Lung (tissue), 12 donors: ENCODE results near the gene BMERB1. TPM values are rescaled to one million over a fixed set of nuclear protein-coding genes. Genes with fewer than 3 reads are reported as not detected.
"Not testable (repeated sequence)": the region's sequence is repeated elsewhere in the genome, so short reads cannot be mapped to it uniquely, and the experiment has no call there.

ENCODE experiments used
- ATAC-seq: fragments of 200-7000 bp; cut with Tn5 transposase; one replicate; pipeline ENCODE4 v1.9.1; 2020; ENCODE audit warnings: moderate number of reproducible peaks; ENCODE audit not compliant: insufficient read depth, low FRiP score
- DNase-seq, 3 donors: peaks; one replicate each; pipeline ENCODE4 v3.0.0-alpha.2; 2013 to 2017
- H3K27ac ChIP-seq, 2 donors: one replicate each; pipeline ENCODE4 v1.5.1; 2013; ENCODE audit warnings: mild to moderate bottlenecking in 2 of 2, moderate library complexity in 2 of 2, control low read depth in 1 of 2, inconsistent platforms in 1 of 2, low read depth in 1 of 2, low read length in 1 of 2
- H3K27me3 ChIP-seq, 3 donors: one replicate each; pipeline ENCODE4 v1.5.1; 2013; ENCODE audit warnings: low read length in 2 of 3; ENCODE audit not compliant: control insufficient read depth in 3 of 3, insufficient read depth in 3 of 3
- H3K36me3 ChIP-seq, 4 donors: one replicate each; pipeline ENCODE4 v1.5.1; 2013; ENCODE audit warnings: low read length in 4 of 4, mild to moderate bottlenecking in 1 of 4, moderate library complexity in 1 of 4; ENCODE audit not compliant: control insufficient read depth in 4 of 4, insufficient read depth in 4 of 4
- H3K4me1 ChIP-seq, 5 donors: one replicate each; pipeline ENCODE4 v1.5.1; 2013; ENCODE audit warnings: low read length in 5 of 5, mild to moderate bottlenecking in 2 of 5, moderate library complexity in 1 of 5; ENCODE audit not compliant: control insufficient read depth in 5 of 5, insufficient read depth in 5 of 5
- H3K4me3 ChIP-seq: one replicate; pipeline ENCODE4 v1.5.1; 2013; ENCODE audit warnings: mild to moderate bottlenecking, control low read depth, moderate library complexity
- H3K9ac ChIP-seq, 2 donors: one replicate each; pipeline ENCODE4 v1.5.1; 2013; ENCODE audit warnings: low read length in 2 of 2, control low read depth in 1 of 2; ENCODE audit not compliant: insufficient read depth in 1 of 2
- H3K9me3 ChIP-seq, 4 donors: one replicate each; pipeline ENCODE4 v1.5.1; 2013; ENCODE audit warnings: low read length in 3 of 4, mild to moderate bottlenecking in 1 of 4, moderate library complexity in 1 of 4; ENCODE audit not compliant: control insufficient read depth in 4 of 4, insufficient read depth in 3 of 4
- CTCF ChIP-seq: IDR thresholded peaks from 2 replicates; pipeline ENCODE4 v1.5.1; 2012; ENCODE audit warnings: mild to moderate bottlenecking; ENCODE audit errors: control extremely low read depth, extremely low read depth
- whole genome bisulfite sequencing, 2 donors: extraction: QIAGEN DNeasy Blood & Tissue Kit; methylation state at CpG; one replicate each; pipeline ENCODE4 v1.1.7; 2013; 5-methylcytosine and 5-hydroxymethylcytosine counted together
- polyA plus RNA-seq, 2 donors: library from polyadenylated mRNA; stranded (reverse); fragments of 200-250 nt; gene quantifications; one replicate each; pipeline ENCODE4 v1.2.1, GENCODE V29; 2013
- total RNA-seq, 2 donors: library from RNA; depleted of rRNA in 1 of 2; stranded (reverse); fragments of >200 nt in 1 of 2; gene quantifications; one replicate each; pipeline ENCODE4 v1.2.1, GENCODE V29; 2014 to 2021
- donor health status: control.
- donor health status: control.
- donor health status: Bipolar disorder and iron deficiency.
- donor health status: healthy.
- donor health status: DM: yes; HTN: yes; CAD: no.

Gene BMERB1
- total and polyA plus RNA-seq, 4 donors = 5.6 to 17.5 (median 7.9) TPM

- no peak for TF ChIP-seq CTCF
- Histone ChIP-seq H3K4me1 (no peaks in the 10 kb centered on the region), H3K27me3 (no peaks in the 10 kb centered on the region), H3K4me3 (no peak overlapping the region), H3K36me3 (no peaks in the 10 kb centered on the region), H3K9ac (no peak overlapping the region), H3K9me3 (no peaks in the 10 kb centered on the region), H3K27ac (no peak overlapping the region)
- 95 to 99% methylated on average over 3 of the region's 3 CpGs for WGBS, 2 donors
- ATAC-seq (no peak), DNase-seq (no peak)
Measured at GRCh38 chr16:15401972-15402371, 32.4 kb upstream of the BMERB1 start.

- H3K4me3 ChIP-seq = no peak overlapping the region
- H3K9ac ChIP-seq = no peak overlapping the region
- peak overlapping the region in 1 of 2 donors; percentile 10 for H3K27ac ChIP-seq
- WGBS, 2 donors = 70 to 90% methylated on average over 9 of the region's 9 CpGs
- no peaks in the 10 kb centered on the region for H3K9me3 ChIP-seq
- ATAC-seq (no peak), DNase-seq (no peak)
- no peak for TF ChIP-seq CTCF
- no peaks in the 10 kb centered on the region for H3K36me3 ChIP-seq
- no peaks in the 10 kb centered on the region for H3K4me1 ChIP-seq
- no peaks in the 10 kb centered on the region for H3K27me3 ChIP-seq
Measured at GRCh38 chr16:15403392-15403995, 30.9 kb upstream of the BMERB1 start.

- DNase-seq, H3K4me3 ChIP-seq, ATAC-seq, H3K36me3 ChIP-seq, H3K27me3 ChIP-seq, H3K9ac ChIP-seq, H3K4me1 ChIP-seq, H3K9me3 ChIP-seq: not testable (repeated sequence)
- H3K27ac ChIP-seq = peak overlapping the region in 1 of 2 donors; percentile 10
- WGBS, 2 donors = 46 to 74% methylated on average over 3 of the region's 3 CpGs
Measured at GRCh38 chr16:15404091-15404490, 30.3 kb upstream of the BMERB1 start.

- H3K27me3 ChIP-seq = no peaks in the 10 kb centered on the region
- H3K4me1 ChIP-seq = no peaks in the 10 kb centered on the region
- TF ChIP-seq CTCF = no peak
- 61 to 67% methylated on average over 4 of the region's 4 CpGs for WGBS, 2 donors
- H3K9me3 ChIP-seq = no peaks in the 10 kb centered on the region
- no peak overlapping the region for H3K9ac ChIP-seq
- peak overlapping the region in 1 of 2 donors; percentile 62 for H3K27ac ChIP-seq
- no peaks in the 10 kb centered on the region for H3K36me3 ChIP-seq
- ATAC-seq (peak; percentile 69), DNase-seq (peak in 1 of 3 donors; percentile 2)
- H3K4me3 ChIP-seq = no peak overlapping the region
Measured at GRCh38 chr16:15404792-15405191, 29.6 kb upstream of the BMERB1 start.

- ATAC-seq = not testable (repeated sequence)
- 77 to 89% methylated on average over 4 of the region's 4 CpGs for WGBS, 2 donors
Measured at GRCh38 chr16:15407756-15408155, 26.6 kb upstream of the BMERB1 start.

GRCh38 chr16:15409476-15409875 lies 24.9 kb upstream of the BMERB1 start:
- not testable (repeated sequence) for H3K36me3 ChIP-seq, H3K4me1 ChIP-seq, H3K9ac ChIP-seq, H3K9me3 ChIP-seq, H3K4me3 ChIP-seq, H3K27me3 ChIP-seq, DNase-seq, ATAC-seq, H3K27ac ChIP-seq
- WGBS, 2 donors = 90 to 96% methylated on average over 6 of the region's 6 CpGs

More at GRCh38 chr16:15407756-15408155, 26.6 kb upstream of the BMERB1 start:
- H3K27me3 ChIP-seq, DNase-seq, H3K36me3 ChIP-seq, H3K4me3 ChIP-seq, H3K9ac ChIP-seq, H3K27ac ChIP-seq, H3K9me3 ChIP-seq, H3K4me1 ChIP-seq: not testable (repeated sequence)
